RWPE2 (cell line): ENCODE measurements around the gene RAB33B.
A peak's percentile ranks its signal among the peaks of the same experiment; 100 is the strongest.
"Not testable (repeated sequence)": the region's sequence is repeated elsewhere in the genome, so short reads cannot be mapped to it uniquely, and the experiment has no call there.

Experiments used
- ATAC-seq: fragments of 200-7000 bp; cut with Tn5 transposase; 3 replicates; pipeline ENCODE4 v1.9.1; 2021; ENCODE audit warnings: low read depth
- DNase-seq: peaks from one replicate; pipeline ENCODE4 v3.0.0-alpha.2; 2020; ENCODE audit warnings: low spot score
- H3K27ac ChIP-seq: fragments of 450-650 bp; 2 replicates; pipeline ENCODE4 v1.5.1; 2017; ENCODE audit warnings: mild to moderate bottlenecking; ENCODE audit not compliant: poor library complexity, severe bottlenecking
- H3K27me3 ChIP-seq: fragments of 250-450 bp; sonication (Bioruptor Pico); 2 replicates; pipeline ENCODE4 v1.5.1; 2021; ENCODE audit warnings: mild to moderate bottlenecking, moderate library complexity; ENCODE audit not compliant: insufficient read depth, poor library complexity, severe bottlenecking
- H3K36me3 ChIP-seq: fragments of 250-450 bp; sonication (Bioruptor Pico); 2 replicates; pipeline ENCODE4 v1.5.1; 2020; ENCODE audit warnings: low read depth, mild to moderate bottlenecking, moderate library complexity
- H3K4me1 ChIP-seq: fragments of 250-450 bp; sonication (Bioruptor Pico); 2 replicates; pipeline ENCODE4 v1.5.1; 2021; ENCODE audit warnings: mild to moderate bottlenecking, moderate library complexity; ENCODE audit not compliant: insufficient read depth, poor library complexity, severe bottlenecking
- H3K4me3 ChIP-seq: fragments of 250-450 bp; sonication (Bioruptor Pico); 2 replicates; pipeline ENCODE4 v1.5.1; 2021; ENCODE audit warnings: mild to moderate bottlenecking, moderate library complexity; ENCODE audit not compliant: severe bottlenecking
- H3K9me3 ChIP-seq: fragments of 250-450 bp; sonication (Bioruptor Pico); 2 replicates; pipeline ENCODE4 v1.5.1; 2021; ENCODE audit warnings: mild to moderate bottlenecking, moderate library complexity; ENCODE audit not compliant: severe bottlenecking
- TF ChIP-seq, protein P1 (sequence below): fragments of 450-650 bp; IDR thresholded peaks from one replicate; pipeline ENCODE4 v1.5.1; 2017; ENCODE audit warnings: mild to moderate bottlenecking, moderate library complexity; ENCODE audit not compliant: poor library complexity, severe bottlenecking

The RAB33B gene

DNA sequence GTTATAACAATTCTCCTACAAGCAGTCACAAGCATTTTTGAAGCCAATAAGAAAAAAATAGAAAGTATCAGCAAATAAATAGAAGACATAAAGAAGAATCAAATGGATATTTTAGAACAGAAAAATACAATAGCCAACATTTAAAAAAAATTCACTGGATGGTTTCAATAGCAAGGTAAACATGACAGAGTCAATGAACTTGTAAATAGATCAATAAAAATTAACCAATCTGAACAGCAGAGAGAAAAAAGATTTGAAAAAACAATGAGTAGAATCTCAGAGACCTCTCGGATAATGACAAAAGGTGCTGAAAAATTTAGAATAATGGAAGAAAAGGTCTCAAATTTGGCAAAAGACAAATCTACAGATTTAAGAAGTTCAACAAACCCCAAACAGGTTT lies 33.3 kb upstream of the RAB33B start:
- DNase-seq, result no peak
- H3K4me3 ChIP-seq, result no peak overlapping the region
- peaks cover 16% of the 10 kb centered on the region for H3K4me1 ChIP-seq
- H3K9me3 ChIP-seq, result no peaks in the 10 kb centered on the region
- peak overlapping the region; percentile 84 for H3K27ac ChIP-seq
- no peaks in the 10 kb centered on the region for H3K36me3 ChIP-seq
- H3K27me3 ChIP-seq, result no peaks in the 10 kb centered on the region
- no peak for ATAC-seq
- TF ChIP-seq, protein P1, sequence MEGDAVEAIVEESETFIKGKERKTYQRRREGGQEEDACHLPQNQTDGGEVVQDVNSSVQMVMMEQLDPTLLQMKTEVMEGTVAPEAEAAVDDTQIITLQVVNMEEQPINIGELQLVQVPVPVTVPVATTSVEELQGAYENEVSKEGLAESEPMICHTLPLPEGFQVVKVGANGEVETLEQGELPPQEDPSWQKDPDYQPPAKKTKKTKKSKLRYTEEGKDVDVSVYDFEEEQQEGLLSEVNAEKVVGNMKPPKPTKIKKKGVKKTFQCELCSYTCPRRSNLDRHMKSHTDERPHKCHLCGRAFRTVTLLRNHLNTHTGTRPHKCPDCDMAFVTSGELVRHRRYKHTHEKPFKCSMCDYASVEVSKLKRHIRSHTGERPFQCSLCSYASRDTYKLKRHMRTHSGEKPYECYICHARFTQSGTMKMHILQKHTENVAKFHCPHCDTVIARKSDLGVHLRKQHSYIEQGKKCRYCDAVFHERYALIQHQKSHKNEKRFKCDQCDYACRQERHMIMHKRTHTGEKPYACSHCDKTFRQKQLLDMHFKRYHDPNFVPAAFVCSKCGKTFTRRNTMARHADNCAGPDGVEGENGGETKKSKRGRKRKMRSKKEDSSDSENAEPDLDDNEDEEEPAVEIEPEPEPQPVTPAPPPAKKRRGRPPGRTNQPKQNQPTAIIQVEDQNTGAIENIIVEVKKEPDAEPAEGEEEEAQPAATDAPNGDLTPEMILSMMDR, result no peak

DNA sequence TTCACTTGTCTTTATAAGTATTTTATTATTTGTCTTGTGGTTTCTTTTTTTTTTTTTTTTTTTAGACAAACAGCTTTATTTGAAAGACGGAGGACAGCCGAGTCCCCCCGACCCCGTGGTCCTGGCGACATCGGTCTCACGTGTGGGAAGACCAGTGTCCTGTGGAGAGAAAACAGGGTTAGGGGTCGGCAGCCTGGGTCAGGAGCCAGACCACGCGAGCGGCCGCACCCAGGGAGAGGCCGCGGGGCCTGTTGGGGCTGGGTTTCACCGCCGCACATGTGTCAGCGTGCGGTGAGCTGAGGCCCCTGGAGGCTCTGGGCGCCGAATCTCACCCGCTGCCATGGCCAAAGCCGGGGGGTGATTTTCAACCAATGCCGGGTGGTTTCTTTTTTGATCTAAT lies 17.8 kb upstream of the RAB33B start:
- peaks cover 13% of the 10 kb centered on the region for H3K9me3 ChIP-seq
- H3K27ac ChIP-seq, result no peak overlapping the region
- ATAC-seq (no peak), DNase-seq (no peak)
- H3K4me3 ChIP-seq, result no peak overlapping the region
- no peaks in the 10 kb centered on the region for H3K27me3 ChIP-seq
- TF ChIP-seq, protein P1, result no peak
- peaks cover 13% of the 10 kb centered on the region; the same call in 1 of the 2 replicates for H3K36me3 ChIP-seq
- no peaks in the 10 kb centered on the region for H3K4me1 ChIP-seq

DNA sequence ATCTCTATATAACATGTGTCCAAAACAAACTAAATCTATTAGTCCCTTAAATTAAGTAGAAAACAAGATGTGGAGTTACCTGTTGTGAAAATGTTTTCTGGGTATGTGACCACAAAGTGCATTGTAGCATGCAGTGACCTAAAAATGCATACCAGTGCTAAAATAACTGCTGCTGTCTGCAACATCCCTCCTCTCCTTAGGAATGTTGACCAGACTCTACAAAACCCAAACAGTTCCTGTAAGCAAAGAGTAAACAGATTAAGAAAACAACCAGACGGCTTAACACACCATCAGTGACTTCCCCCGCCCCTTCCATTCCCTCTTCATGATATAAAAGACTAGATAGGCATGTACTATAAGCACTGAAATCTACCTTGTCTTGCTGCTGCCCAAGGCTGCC lies 15.8 kb upstream of the RAB33B start:
- Histone ChIP-seq H3K9me3 (peaks cover 13% of the 10 kb centered on the region), H3K4me1 (no peaks in the 10 kb centered on the region), H3K27ac (no peak overlapping the region), H3K4me3 (no peak overlapping the region), H3K36me3 (peaks cover 13% of the 10 kb centered on the region; the same call in 1 of the 2 replicates), H3K27me3 (no peaks in the 10 kb centered on the region)
- no peak for ATAC-seq
- TF ChIP-seq, protein P1, result no peak
- DNase-seq, result no peak

DNA sequence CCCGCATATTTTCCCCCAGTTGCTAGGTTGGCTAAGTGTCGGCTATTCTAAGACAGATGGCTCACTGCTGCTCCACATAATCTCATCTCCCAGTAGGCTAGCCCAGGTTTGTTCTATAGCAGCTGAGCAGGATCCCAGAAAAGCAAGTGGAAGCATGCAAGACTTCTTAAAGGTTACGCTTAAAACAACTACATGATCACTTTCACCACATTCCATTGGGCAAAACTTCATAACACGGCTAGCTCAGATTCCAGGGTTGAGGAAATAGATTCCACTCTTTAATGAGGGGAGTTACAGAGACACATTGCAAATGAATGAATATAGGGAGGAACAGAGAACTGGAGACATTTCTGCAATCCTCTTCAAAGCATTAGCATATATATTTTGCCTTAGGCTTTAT lies 12.9 kb upstream of the RAB33B start:
- Histone ChIP-seq H3K4me3 (no peak overlapping the region), H3K36me3 (peaks cover 13% of the 10 kb centered on the region; the same call in 1 of the 2 replicates), H3K9me3 (peaks cover 13% of the 10 kb centered on the region), H3K27me3 (no peaks in the 10 kb centered on the region), H3K4me1 (no peaks in the 10 kb centered on the region), H3K27ac (no peak overlapping the region)
- DNase-seq (no peak), ATAC-seq (peak; percentile 40; the same call in 2 of the 3 replicates)
- TF ChIP-seq, protein P1, result no peak

DNA sequence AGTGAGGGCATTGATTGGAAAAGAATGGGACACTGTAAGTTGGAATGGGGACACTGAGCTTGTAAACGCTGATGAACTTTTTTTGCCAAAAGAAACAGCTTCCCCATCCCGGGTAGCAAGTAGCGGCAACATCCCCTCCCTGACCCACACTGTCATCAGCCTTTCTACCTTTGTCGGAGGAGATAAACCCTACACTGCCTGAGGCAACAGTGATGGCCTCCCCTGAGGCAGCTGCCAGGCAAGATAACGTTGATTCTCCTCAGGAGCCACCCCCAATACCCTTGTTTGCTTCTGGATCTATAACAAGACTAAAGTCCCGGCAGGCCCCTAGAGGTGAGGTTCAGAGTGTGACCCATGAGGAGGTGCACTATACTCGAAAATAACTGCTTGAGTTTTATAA lies 10.3 kb upstream of the RAB33B start:
- H3K27me3 ChIP-seq, result no peaks in the 10 kb centered on the region
- ATAC-seq, result no peak
- H3K36me3 ChIP-seq, result 0 out of 2 replicates have a peak, but pooled peaks cover 3% of the 10 kb centered on the region
- H3K9me3 ChIP-seq, result peaks cover 5% of the 10 kb centered on the region
- no peak overlapping the region for H3K27ac ChIP-seq
- DNase-seq, result no peak
- TF ChIP-seq, protein P1, result no peak
- H3K4me3 ChIP-seq, result no peak overlapping the region
- H3K4me1 ChIP-seq, result no peaks in the 10 kb centered on the region

DNA sequence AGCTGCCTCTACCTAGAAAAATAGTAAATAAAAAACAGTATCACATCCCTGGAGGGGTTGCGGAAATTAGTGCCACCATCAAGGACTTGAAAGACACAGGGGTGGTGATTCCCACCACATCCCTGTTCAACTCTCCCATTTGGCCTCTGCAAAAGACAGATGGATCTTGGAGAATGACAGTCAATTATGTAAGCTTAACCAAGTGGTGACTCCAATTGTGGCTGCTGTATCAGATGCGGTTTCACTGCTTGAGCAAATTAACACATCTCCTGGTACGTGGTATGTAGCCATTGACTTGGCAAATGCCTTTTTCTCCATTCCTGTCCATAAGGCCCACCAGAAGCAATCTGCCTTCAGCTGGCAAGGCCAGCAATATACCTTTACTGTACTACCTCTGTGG lies 9.0 kb upstream of the RAB33B start:
- not testable (repeated sequence) for H3K4me1 ChIP-seq, DNase-seq, H3K9me3 ChIP-seq, H3K36me3 ChIP-seq, ATAC-seq, H3K27me3 ChIP-seq, H3K4me3 ChIP-seq, H3K27ac ChIP-seq

DNA sequence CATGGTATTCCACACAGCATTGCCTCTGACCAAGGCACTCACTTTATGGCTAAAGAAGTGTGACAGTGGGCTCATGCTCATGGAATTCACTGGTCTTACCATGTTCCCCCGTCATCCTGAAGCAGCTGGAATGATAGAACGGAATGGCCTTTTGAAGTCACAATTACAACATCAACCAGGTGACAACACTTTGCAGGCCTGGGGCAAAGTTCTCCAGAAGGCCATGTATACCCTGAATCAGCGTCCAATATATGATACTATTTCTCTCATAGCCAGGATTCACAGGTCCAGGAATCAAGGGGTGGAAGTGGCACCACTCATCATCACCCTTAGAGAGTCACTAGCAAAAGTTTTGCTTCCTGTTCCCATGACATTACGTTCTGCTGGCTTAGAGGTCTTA lies 6.8 kb upstream of the RAB33B start:
- not testable (repeated sequence) for H3K27me3 ChIP-seq, H3K4me1 ChIP-seq, H3K27ac ChIP-seq, H3K9me3 ChIP-seq, H3K36me3 ChIP-seq, H3K4me3 ChIP-seq, DNase-seq, ATAC-seq
